GM19099 (cell line): Measurements from ENCODE around the gene PBX3.

Experiments used
- POLR2A ChIP-seq: IDR thresholded peaks from 3 replicates; pipeline ENCODE4 v1.6.1; 2011; ENCODE audit warnings: low read depth; ENCODE audit not compliant: insufficient read length; ENCODE audit errors: extremely low read depth

The PBX3 gene

DNA sequence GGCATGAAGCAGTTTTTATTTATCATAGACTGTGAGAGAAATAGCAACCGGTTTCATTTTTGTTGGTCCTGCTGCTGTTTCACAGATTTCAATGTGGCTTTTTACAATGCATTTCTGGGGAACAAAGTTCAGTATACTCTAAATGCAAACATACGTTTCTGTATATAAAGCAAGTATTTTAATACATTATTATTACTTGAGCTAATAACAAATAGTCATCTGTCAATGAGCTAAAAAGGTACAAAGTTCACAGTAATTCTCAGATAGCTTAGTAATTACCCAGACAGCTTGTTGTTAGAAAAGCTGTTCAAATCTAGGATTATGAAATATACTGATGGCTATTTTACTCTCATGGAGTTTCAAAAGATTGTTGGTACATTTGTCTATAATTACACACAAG, 50.8 kb downstream of the PBX3 start:
- no peak for TF ChIP-seq POLR2A

DNA sequence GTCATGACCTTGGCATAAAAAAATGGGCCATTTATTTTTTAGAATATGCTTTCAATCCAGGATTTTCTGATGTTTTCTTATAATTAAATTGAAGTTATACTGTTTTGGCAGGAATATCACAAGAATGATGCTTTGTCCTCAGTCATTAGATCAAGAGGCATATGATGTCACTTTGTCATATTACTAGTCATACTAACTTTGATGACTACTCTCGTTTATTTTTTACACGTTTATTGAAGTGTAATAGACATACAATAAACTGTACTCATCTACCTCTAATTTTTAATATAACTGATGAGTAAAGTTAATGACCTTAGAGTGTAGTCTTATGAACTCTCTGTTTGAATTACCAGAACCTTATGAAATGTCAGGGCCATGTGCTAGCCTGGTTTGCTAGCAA, 56.4 kb downstream of the PBX3 start:
- no peak for TF ChIP-seq POLR2A

DNA sequence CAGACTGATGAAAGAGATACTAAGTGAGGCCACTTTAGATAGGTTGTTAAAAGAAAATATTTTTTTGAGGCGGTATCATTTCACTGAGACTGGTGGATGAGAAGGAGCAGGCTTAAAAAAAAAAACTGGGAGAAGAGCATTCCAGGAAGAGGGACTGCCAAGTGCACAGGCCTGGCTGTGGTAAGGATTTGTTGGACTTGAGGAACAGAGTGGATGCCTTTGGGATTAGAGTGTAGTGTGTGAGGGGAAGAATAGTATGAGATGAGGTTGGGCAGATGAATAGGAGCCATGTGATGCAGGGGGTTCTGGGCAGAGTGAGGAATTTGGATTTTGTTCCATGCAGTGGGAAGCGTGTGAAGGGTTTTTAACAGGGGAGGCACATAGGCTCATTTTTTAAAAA, 57.9 kb downstream of the PBX3 start:
- TF ChIP-seq POLR2A, result no peak

DNA sequence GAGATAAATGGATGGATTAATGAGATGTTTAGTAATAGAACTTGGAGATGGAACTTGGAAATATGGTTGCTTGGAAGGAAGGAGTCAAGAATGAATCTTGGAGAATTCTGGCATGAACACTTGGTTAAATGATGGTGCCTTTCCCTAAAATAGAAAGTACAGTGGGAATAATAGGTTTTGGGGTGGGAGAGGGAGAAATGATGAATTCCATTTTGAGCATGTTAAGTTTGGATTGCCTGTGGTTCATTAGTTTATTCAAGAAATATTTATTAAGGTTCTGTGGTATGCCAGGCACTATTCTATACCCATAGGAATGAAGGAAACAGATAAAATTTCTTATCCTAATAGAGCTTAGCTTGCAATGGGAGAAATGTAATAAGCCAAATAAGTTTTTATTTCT, 58.4 kb downstream of the PBX3 start:
- no peak for TF ChIP-seq POLR2A

DNA sequence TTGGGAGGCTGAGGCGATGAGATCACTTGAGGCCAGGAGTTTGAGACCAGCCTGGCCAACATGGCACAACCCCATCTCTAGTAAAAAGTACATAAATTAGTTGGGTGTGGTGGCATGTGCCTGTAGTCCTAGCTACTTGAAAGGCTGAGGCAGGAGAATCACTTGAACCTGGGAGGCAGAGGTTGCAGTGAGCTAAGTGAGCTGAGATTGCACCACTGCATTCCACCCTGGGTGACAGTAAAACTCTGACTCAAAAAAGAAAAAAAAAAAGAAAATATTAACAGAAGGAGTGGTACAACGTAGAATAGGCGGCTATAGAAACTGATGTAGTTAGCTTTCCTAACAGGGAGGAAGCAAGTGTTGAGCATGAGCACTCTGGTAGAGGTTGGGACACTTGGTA, 59.9 kb downstream of the PBX3 start:
- no peak for TF ChIP-seq POLR2A

DNA sequence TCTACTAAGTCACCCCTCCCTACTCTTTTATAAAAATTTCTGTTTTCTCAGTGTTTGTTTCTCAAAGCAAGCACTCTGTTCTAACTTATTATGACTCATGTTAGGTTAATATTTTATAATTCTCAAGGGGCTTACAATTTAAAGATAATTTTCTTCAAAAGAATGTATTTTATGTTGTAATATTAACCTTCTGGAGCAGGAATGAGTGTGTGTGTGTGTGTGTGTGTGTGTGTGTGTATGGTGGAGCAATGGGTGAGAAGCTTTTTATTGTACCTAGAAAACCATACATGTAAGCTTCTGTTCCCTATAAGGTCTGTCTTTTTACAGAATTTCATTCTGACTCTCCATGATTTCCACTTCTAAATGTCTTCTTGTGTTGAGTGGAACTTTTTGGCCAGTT, 63.0 kb downstream of the PBX3 start:
- TF ChIP-seq POLR2A, result no peak

DNA sequence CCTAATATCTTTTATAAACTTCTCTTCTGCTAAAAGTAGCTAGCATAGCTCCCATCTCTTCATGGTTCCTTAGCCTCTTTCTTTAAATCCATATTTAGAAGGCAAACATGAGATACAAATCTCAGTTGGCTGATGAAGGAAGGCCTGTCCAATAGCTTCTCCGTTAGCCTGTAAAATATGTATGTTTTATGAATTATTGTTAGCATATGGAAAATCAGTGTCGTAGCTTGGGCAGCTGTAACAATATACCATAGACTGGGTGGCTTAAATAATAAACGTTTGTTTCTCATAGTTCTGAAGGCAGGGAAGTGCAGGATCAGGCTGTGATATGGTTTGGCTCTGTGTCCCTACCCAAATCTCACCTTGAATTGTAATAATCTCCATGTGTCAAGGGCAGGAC, 63.8 kb downstream of the PBX3 start:
- no peak for TF ChIP-seq POLR2A

DNA sequence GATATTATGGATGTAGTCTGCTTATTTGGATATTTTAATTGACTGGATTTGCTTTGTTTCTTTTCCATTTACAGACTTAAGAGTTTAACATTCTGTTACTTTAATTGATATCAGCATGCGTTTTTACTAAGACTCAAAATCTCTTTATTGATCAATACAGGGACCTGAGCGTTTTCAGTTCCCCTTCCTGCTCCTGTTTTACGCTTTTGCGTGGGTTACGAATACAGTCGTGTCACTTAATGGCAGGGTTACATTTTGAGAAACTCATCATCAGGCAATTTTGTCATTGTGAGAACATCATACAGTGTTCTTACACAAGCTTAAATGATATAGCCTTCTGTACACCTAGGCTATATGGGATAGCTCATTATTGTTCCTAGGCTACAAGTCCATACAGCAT, 65.2 kb downstream of the PBX3 start:
- TF ChIP-seq POLR2A, result no peak

DNA sequence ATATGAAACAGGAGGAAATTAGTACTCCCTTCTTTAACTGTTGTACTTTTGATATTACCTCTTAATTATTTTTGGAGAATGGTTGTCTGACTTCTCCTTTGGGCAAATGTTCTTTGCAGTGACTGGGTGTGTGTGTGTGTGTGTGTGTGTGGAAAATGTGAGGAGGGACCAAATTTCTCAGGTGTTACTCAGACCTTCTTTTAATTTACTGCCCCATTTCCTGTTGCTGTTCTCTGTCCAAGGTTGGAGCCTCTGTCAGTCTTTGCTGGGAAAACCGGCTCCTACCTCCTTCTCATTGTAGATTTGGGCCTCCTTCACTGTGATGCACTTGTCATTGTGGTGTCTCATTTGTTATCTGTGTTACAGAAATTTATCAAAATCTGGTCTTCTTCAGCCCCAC, 68.4 kb downstream of the PBX3 start:
- TF ChIP-seq POLR2A, result no peak

DNA sequence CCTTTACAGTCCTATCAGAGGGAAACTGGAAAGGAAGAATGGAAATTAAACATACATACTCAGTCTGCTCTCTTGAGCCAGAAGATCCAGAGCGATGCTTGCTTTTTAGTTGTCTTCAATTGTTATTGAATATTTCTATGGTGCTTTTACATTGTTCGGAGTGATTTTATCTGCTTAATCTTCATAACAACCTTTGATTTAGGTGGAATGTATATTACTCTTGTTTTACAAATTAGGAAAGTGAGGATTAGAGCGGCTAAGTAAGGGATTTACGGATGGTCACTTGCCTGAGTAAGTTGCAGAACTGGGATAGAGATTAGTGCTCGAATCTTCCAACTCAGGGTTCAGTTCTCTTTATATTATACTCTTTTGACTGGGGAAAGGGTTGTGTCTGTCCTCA, 69.1 kb downstream of the PBX3 start:
- TF ChIP-seq POLR2A, result no peak

DNA sequence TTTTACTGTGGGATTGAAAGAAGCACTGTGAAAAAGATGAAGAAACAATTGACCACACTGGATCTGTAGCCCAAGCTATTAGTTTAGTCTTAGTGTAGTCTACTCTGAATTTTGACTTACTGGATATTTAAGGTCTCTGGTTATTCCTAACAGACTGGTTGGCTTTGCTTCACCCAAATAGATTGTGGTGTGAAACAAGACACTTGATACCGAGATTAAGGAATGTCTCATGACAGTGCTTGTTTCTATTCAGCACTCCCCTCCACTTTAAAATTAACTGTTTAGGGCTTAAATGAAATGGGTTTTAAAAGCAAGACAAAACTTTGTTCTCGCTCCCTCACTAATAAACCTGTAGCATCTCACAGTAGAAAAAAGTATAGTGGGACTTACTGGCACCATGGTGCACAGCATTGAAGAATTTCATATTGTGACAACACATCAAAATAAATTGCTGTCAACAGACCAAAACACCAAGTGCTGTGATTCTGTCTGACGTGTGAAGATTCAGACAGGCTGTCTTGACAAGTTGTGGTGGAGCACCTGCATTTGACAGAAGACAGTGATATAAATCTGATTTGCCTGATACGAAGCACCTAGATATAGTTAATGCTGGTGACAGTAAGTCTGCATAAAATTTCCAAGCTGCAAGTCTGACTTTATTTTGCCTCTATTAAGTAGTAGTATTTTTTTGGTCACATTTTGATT, 73.1 kb downstream of the PBX3 start:
- no peak for TF ChIP-seq POLR2A

DNA sequence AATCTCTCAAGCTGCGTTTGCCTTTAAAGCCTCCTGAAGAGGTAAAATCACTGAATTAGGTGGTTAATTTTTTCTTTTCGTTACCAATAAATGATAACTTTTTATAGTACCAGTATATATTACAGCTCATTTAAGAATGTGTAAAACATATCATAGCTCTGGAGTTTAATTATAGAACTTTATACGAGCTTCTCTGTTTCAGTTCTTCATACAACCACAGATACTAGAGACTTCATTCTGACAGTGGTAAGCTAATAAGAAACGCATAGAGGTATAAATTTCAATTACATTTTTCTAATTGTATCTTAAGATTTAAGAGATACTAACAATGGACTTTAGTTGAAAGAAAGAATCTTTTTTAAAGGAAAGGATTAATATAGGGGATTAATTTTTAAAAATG, 73.9 kb downstream of the PBX3 start:
- no peak for TF ChIP-seq POLR2A

DNA sequence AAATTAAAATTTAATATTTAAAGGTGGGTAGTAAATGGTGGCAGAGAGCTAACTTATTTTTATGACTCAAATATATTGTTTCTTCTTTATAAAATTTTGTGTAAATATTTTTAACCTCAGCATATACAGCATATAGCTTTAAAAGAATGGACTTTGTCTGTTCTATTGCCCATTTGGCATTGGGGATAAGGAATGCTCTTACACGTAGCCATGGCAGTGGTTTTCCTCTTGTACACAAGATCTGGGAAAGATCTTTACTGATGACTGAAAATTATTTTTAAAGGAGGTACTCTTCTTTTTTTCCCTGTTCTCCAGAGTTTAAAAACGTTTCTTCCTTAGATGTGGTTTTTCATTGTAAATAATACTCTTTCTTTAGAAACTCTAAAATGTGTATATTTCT, 75.0 kb downstream of the PBX3 start:
- TF ChIP-seq POLR2A, result no peak

DNA sequence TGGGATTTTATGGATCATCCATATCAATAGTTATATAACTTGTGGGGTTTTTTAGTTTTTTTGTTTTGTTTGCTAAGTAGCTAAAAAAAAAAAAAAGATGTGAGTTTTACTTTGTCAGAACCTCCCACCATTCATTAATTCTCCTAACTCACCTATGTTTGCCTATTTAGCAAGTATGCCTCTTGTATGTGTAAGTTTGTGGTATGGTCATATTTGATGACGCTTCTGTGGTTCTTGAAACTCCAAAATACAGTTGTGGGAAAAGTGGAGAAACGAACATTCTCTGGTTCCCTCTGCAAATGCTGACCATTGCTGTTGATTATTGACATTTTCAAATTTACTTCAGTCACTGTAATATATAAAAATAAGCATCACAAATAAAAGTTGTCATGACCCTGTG, 75.7 kb downstream of the PBX3 start:
- TF ChIP-seq POLR2A, result no peak

DNA sequence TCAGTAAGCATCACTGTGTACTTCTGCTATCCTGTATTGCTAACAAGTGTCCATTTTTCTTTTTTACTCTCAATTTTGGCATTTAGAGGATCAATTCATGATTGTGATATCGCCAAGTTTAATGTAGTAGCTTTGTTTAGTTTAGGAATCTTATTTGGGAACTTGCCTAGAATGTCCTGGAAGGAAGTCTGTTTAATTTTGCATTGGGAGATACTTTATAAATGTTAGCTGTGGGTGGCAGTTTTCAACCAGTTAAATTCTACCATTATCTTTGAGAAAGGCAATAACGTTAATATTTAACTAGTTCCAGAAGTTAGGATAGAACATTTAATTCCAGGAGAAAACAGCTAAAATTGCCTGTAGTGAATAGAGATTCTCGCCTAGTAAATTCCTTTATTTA, 78.6 kb downstream of the PBX3 start:
- TF ChIP-seq POLR2A, result no peak

DNA sequence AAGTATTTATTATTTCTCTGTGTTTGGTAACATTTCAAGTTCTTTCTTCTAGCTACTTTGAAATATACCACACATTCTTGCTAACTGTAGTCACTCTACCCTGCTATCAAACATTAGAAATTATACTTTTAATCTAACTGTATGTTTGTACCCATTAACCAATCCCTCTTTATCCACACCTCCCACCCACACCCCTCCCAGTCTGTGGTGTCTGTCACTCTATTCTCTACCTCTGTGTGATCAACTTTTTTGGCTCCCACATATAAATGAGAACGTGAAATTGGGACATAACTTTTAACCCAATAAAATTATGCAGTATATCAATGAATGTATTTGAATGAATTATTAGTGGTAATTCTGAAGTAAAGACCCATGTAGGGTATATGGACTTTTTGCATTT, 79.7 kb downstream of the PBX3 start:
- TF ChIP-seq POLR2A, result no peak

DNA sequence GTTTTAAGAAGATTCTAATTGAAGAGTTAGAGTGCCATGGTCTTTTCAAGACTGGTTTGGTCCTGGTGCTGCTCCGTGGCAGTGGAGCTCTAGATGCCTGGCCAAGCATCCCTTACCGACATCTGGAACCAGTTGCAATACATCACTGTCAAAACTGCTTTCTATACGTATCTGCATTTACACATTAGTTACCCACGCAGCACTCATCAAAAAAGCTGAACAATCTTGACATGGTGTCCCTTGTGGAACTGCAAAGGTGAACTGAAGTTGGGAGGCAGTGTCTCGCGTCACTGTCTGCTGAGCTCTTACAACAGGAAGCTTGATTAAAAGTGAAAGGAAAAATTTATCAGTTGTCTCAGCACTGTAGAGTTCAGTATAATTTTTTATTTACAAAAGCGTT, 82.6 kb downstream of the PBX3 start:
- no peak for TF ChIP-seq POLR2A
